Fibroblast of villous mesenchyme (primary cell): Measurements from ENCODE around the gene AP2A2. TPM values are rescaled to one million over a fixed set of nuclear protein-coding genes. Genes with fewer than 3 reads are reported as not detected.

Experiments
- DNase-seq: peaks from one replicate; pipeline ENCODE4 v3.0.0-alpha.2; 2010; ENCODE audit warnings: low read depth
- H3K4me3 ChIP-seq: 2 replicates; pipeline ENCODE4 v1.5.1; 2011; ENCODE audit warnings: low read depth, mild to moderate bottlenecking, low read length
- CTCF ChIP-seq: IDR thresholded peaks from 2 replicates; pipeline ENCODE4 v1.5.1; 2012; ENCODE audit warnings: low read depth, mild to moderate bottlenecking, low read length; ENCODE audit not compliant: insufficient read depth
- total RNA-seq: library from RNA; depleted of rRNA; stranded (reverse); fragments of >200 nt; gene quantifications from 2 replicates; pipeline ENCODE4 v1.2.3, GENCODE V29; 2012

AP2A2 gene
- total RNA-seq, 1 donor: 53.5 TPM

GRCh38 chr11:940496-941135, 14.9 kb downstream of the AP2A2 start:
- H3K4me3 ChIP-seq: no peak overlapping the region
- no peak for DNase-seq
- no peak for TF ChIP-seq CTCF

DNA sequence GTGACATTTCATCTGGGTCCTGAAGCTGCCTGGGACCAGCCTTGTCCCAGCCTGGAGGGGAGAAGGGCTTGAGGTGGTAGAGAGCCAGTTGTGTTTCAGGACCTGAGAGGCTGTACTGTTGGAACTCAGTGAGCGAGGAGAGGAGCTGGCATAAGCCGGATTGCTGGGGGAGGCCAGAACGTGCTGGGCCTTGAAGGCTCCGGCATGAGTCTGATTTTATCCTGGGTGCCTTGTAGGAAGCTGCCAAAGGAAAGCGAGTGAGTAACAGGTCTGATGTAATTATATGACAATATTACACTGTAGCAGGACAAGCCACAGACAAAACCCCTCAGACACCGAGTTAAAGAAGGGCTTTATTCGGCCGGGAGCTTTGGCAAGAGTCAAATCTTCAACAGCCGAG, 17.2 kb downstream of the AP2A2 start:
- no peak for TF ChIP-seq CTCF
- no peak overlapping the region for H3K4me3 ChIP-seq

DNA sequence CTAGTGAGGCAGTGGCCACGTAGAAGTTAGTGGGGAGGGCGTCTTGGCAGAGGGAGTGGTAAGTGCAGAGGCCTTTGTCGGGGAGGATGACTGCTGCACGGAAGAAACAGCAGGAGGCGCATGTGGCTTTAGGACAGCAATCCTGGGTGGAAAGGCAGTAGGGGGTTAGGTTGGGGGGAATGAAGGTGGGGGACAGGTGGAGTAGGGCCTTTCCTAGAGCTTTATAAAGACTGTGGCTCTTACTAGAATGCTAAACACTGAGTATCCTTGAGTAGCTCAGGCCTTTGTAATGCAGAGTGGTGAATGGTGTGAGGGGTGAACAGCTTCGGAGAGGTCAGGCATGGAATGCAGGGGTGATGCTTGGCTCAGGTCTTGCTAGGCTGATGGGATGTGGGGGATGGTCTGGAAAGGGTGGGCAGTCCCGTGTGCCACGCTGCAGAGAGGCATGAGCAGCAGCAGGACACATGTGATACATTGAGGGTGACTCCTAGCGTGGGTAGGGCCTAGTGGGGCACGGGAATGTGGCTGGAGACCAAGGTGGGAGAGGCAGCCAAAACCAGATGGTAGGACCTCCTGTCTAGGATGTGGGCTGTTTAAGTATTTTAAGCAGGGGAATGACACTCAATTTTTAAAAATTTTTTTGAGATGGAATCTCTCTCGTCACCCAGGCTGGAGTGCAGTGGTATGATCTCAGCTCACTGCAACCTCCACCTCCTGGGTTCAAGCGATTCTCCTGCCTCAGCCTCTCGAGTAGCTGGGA, 19.2 kb downstream of the AP2A2 start:
- no peak overlapping the region for H3K4me3 ChIP-seq
- peak; percentile 41 for DNase-seq
- peak; percentile 15 for TF ChIP-seq CTCF

More for the DNA sequence above, 17.2 kb downstream of the AP2A2 start:
- peak; percentile 38 for DNase-seq

DNA sequence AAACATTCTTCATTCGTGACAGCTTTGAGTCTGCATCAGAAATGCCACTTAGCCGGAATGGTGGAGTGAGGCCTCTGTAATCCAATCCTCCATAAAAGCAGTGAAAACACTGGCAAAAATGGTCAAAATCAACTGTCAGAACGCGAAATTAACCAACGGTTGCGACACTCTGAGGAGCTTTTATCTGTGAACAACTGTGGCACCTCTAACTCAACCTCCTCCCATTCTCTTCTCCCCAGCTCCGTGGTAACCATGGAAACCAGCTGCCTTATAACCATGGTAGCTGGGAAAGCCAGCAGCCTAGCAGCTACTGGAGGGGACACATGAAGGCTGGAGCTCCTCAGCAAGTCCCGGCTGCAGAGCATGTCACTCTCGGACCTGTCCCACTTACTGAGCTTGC, 20.3 kb downstream of the AP2A2 start:
- TF ChIP-seq CTCF: no peak
- no peak overlapping the region for H3K4me3 ChIP-seq
- DNase-seq: peak; percentile 63

- TF ChIP-seq CTCF: no peak
- H3K4me3 ChIP-seq: no peak overlapping the region
- DNase-seq: no peak
These were observed 22.1 kb downstream of the AP2A2 start for GRCh38 chr11:947744-948143.

DNA sequence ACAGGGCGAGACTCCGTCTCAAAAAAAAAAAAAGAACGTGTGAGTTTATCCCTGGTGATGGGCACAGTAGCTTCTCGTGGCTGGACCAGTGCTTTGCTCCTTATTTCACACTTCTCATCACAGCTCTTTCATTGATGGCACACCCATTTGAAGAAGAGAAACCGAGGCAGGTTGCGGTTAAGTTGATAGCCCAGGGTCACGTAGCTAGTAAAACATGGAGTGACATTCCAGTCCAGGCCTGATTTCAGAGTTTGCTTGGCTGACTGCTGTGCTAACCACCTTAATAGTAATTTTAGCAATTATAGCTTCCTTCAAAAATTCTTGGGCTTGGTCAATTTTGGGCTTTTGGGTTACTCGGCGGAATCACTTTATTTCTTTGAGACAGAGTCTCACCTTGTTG, 25.8 kb downstream of the AP2A2 start:
- no peak overlapping the region for H3K4me3 ChIP-seq
- no peak for DNase-seq
- TF ChIP-seq CTCF: no peak
